Measurements from ENCODE around the gene RAD17. TPM values are rescaled to one million over a fixed set of nuclear protein-coding genes. Genes with fewer than 3 reads are reported as not detected.
A peak's percentile ranks its signal among the peaks of the same experiment; 100 is the strongest.

The RAD17 gene
- total and polyA plus RNA-seq, 2 experiments from 2014 or later = 29.0 to 38.8 TPM

GRCh38 chr5:69415584-69415958 is 46.0 kb downstream of the RAD17 start (continued):
- TF ChIP-seq, protein P1, sequence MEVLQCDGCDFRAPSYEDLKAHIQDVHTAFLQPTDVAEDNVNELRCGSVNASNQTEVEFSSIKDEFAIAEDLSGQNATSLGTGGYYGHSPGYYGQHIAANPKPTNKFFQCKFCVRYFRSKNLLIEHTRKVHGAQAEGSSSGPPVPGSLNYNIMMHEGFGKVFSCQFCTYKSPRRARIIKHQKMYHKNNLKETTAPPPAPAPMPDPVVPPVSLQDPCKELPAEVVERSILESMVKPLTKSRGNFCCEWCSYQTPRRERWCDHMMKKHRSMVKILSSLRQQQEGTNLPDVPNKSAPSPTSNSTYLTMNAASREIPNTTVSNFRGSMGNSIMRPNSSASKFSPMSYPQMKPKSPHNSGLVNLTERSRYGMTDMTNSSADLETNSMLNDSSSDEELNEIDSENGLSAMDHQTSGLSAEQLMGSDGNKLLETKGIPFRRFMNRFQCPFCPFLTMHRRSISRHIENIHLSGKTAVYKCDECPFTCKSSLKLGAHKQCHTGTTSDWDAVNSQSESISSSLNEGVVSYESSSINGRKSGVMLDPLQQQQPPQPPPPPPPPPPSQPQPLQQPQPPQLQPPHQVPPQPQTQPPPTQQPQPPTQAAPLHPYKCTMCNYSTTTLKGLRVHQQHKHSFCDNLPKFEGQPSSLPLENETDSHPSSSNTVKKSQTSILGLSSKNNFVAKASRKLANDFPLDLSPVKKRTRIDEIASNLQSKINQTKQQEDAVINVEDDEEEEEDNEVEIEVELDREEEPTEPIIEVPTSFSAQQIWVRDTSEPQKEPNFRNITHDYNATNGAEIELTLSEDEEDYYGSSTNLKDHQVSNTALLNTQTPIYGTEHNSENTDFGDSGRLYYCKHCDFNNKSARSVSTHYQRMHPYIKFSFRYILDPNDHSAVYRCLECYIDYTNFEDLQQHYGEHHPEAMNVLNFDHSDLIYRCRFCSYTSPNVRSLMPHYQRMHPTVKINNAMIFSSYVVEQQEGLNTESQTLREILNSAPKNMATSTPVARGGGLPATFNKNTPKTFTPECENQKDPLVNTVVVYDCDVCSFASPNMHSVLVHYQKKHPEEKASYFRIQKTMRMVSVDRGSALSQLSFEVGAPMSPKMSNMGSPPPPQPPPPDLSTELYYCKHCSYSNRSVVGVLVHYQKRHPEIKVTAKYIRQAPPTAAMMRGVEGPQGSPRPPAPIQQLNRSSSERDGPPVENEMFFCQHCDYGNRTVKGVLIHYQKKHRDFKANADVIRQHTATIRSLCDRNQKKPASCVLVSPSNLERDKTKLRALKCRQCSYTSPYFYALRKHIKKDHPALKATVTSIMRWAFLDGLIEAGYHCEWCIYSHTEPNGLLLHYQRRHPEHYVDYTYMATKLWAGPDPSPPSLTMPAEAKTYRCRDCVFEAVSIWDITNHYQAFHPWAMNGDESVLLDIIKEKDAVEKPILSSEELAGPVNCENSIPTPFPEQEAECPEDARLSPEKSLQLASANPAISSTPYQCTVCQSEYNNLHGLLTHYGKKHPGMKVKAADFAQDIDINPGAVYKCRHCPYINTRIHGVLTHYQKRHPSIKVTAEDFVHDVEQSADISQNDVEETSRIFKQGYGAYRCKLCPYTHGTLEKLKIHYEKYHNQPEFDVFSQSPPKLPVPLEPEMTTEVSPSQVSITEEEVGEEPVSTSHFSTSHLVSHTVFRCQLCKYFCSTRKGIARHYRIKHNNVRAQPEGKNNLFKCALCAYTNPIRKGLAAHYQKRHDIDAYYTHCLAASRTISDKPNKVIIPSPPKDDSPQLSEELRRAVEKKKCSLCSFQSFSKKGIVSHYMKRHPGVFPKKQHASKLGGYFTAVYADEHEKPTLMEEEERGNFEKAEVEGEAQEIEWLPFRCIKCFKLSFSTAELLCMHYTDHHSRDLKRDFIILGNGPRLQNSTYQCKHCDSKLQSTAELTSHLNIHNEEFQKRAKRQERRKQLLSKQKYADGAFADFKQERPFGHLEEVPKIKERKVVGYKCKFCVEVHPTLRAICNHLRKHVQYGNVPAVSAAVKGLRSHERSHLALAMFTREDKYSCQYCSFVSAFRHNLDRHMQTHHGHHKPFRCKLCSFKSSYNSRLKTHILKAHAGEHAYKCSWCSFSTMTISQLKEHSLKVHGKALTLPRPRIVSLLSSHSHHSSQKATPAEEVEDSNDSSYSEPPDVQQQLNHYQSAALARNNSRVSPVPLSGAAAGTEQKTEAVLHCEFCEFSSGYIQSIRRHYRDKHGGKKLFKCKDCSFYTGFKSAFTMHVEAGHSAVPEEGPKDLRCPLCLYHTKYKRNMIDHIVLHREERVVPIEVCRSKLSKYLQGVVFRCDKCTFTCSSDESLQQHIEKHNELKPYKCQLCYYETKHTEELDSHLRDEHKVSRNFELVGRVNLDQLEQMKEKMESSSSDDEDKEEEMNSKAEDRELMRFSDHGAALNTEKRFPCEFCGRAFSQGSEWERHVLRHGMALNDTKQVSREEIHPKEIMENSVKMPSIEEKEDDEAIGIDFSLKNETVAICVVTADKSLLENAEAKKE (CRISPR knock-in tag; IDR thresholded peaks at IDR 0.05) = no peak

DNA sequence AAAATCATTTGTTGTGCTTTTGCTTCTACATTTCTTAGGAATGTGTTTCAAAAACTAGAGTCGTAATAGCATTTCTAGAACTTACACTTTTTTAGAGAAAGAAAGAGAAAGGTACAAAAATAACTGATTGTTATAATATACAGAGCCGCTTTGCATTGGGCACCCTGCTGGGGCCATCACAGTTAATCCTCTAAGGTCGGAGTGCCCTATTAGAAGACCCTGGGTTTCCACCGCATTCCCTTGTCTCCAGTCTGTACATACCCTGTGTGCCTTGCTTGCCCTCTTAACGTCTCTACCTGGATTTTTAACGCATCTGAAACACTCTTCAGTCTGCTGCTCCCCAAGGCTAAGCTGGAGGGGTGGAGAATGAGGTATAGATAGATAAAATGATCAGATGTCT is 46.6 kb downstream of the RAD17 start:
- peaks cover 4% of the 10 kb centered on the region for H3K27me3 Mint-ChIP-seq (ENCODE audit: insufficient read depth, low read depth, poor library complexity)
- H3K36me3 Mint-ChIP-seq (ENCODE audit: low read depth) = peaks cover 30% of the 10 kb centered on the region
- H3K27ac Mint-ChIP-seq = no peak overlapping the region; the same call in 1 of the 2 replicates
- H3K4me2 ChIP-seq = peak overlapping the region; percentile 82
- H3K4me1 Mint-ChIP-seq = peaks cover 17% of the 10 kb centered on the region
- no peaks in the 10 kb centered on the region for H3K27me3 ChIP-seq (ENCODE audit: insufficient read depth)
- peaks cover 5% of the 10 kb centered on the region; the same call in 1 of the 2 replicates for H3K36me3 ChIP-seq (ENCODE audit: insufficient read depth)
- ATAC-seq = peak; percentile 21
- H3K9me3 Mint-ChIP-seq = no peaks in the 10 kb centered on the region
- no peaks in the 10 kb centered on the region for H3K9me2 ChIP-seq (ENCODE audit: insufficient read depth)
- DNase-seq (ENCODE audit: low spot score) = peak; percentile 61
- H4K20me1 ChIP-seq (replicated peaks; ENCODE audit: insufficient read depth) = peaks cover 3% of the 10 kb centered on the region; the same call in 1 of the 2 replicates
- peak overlapping the region; percentile 95 for H3K4me3 Mint-ChIP-seq
- H3K27ac ChIP-seq (ENCODE audit: low read depth) = no peak overlapping the region
- H2AFZ ChIP-seq = peak overlapping the region; percentile 93; the same call in 1 of the 2 replicates
- H3K4me3 ChIP-seq = peak overlapping the region; percentile 67
- H3K4me1 ChIP-seq (ENCODE audit: insufficient read depth) = peaks cover 11% of the 10 kb centered on the region
- H3F3A ChIP-seq (replicated peaks; ENCODE audit: low read depth) = peaks cover 9% of the 10 kb centered on the region
- peaks cover 9% of the 10 kb centered on the region; the same call in 1 of the 2 replicates for H3K79me2 ChIP-seq (replicated peaks; ENCODE audit: insufficient read depth)
- TF ChIP-seq JUNB (IDR thresholded peaks at IDR 0.05; ENCODE audit: unreplicated experiment) = no peak
- TF ChIP-seq CREB1 (CRISPR knock-in tag; IDR thresholded peaks at IDR 0.05; ENCODE audit: low read depth) = no peak
- TF ChIP-seq, protein P2, sequence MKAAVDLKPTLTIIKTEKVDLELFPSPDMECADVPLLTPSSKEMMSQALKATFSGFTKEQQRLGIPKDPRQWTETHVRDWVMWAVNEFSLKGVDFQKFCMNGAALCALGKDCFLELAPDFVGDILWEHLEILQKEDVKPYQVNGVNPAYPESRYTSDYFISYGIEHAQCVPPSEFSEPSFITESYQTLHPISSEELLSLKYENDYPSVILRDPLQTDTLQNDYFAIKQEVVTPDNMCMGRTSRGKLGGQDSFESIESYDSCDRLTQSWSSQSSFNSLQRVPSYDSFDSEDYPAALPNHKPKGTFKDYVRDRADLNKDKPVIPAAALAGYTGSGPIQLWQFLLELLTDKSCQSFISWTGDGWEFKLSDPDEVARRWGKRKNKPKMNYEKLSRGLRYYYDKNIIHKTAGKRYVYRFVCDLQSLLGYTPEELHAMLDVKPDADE (IDR thresholded peaks at IDR 0.05) = no peak
- no peak for TF ChIP-seq EZH2 (IDR thresholded peaks at IDR 0.05; ENCODE audit: low read depth, unreplicated experiment)
- TF ChIP-seq EZH2phosphoT487 (IDR thresholded peaks at IDR 0.05; ENCODE audit: unreplicated experiment) = no peak
- no peak for TF ChIP-seq ZNF331 (CRISPR knock-in tag; IDR thresholded peaks at IDR 0.05; ENCODE audit: low read depth)
- TF ChIP-seq POLR2AphosphoS5 (IDR thresholded peaks at IDR 0.05; ENCODE audit: low read depth) = no peak
- no peak for TF ChIP-seq ZNF114 (CRISPR knock-in tag; IDR thresholded peaks at IDR 0.05)
- TF ChIP-seq, protein P1 (CRISPR knock-in tag; IDR thresholded peaks at IDR 0.05) = no peak
